NCI-H1048 (cell line): Measurements from ENCODE around the gene CACNA2D3.

ENCODE experiments used
- DNase-seq: peaks from one replicate; lab custom pipeline; 2025; lab: John Stamatoyannopoulos, UW

The CACNA2D3 gene

DNA sequence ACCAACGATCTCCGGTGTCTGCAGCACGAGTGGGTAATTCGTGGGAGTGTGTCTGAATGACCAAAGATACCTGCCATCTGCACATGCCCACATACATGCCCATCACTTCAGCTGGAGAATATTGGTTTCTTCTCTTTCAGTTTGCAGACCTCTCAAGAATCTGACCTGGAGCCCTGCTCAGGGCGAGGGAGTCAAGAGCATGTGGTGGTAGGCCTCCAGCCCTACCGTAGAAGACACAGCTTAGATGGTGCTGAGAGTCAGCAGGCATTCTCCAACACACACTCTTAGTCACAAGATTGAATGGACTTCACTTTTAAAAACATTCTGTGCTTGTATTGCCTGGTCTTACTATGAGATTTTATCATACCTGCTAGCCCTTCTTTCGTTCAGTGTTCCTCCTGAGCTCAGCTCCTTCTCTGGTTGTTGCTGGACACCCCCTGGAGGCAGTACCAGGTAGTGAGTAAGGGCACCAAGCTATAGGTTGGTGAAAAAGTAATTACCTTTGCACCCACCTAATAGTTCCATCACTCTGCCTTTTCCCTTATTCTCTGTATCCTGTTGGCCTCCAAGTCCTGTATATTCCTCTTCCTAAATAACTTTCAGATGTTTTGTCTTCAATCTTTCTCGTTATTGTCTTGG lies 252.0 kb downstream of the CACNA2D3 start:
- DNase-seq = no peak

DNA sequence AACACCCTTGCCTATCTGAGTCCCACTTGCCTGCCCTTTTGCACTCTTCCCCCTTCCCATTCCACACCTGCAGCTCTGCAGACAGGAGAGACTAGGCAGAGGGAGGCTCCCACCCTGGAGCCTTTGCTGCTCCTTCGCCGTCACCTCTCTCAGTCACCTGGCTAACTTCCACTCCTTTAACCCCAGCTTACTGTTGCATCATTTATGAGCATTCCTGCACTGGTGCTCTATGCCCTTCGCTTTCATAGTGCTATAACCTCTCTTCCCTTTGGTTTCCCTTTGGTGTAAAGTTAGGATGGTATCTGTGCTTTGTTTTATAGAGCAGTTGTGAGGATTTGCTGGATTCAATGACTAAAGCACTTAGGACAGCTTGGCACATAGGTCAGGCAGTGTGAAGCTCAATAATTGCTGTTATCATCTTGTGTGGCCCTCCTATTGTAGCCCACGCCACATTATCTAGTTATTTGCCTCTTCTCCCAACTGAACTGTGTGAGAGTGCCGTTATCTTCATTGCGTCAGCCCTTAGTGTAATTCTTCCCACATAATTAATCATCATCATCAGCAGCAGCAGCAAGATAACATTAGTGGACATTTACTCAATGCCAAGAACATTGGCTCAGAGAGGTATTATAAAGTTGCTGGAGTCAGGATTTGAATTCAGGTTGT lies 253.9 kb downstream of the CACNA2D3 start:
- no peak for DNase-seq

DNA sequence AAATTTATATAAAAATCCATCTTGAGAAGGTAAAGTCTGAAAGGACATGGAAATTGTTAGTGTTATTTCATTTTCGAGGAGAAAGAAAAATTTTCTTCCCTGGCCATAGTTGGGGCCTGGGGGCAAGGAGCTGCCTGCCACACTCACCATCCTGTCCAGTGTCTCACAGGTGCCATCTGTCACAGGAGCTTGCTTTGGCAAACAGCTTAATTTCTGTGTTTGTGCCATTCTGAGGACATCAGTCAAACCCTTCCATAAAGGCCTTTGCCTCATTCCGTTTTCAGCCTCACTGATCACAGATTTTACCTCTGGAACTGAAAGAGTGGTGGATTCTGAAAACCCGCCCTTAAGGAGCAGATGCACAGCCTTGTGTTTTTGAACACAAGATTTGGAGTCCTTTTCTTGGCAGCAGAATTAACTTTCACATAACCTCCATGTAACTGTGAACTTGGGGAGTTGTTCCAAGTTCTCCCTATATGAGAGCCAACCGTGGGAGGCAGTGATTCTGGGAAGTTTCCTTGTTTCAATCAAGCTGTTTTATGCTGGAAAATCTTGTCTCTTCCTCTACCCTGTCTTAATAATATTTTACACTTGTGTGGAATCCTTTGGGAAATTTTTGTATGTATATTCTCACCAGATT lies 254.7 kb downstream of the CACNA2D3 start:
- DNase-seq = no peak

DNA sequence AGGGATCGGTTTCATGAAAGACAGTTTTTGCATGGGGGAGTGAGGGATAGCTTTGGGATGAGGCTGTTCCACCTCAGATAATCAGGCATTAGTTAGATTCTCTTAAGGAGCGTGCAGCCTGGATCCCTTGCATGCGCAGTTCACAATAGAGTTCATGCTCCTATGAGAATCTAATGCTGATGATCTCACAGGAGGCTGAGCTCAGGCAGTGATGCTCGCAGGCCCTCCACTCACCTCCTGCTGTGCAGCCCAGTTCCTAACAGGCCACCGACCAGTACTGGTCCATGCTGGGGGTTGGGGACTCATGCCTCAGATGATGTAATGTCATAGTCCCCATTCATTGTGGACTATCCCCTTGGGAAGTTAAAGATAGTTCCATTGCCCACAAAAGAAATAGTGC lies 255.8 kb downstream of the CACNA2D3 start:
- DNase-seq = no peak

DNA sequence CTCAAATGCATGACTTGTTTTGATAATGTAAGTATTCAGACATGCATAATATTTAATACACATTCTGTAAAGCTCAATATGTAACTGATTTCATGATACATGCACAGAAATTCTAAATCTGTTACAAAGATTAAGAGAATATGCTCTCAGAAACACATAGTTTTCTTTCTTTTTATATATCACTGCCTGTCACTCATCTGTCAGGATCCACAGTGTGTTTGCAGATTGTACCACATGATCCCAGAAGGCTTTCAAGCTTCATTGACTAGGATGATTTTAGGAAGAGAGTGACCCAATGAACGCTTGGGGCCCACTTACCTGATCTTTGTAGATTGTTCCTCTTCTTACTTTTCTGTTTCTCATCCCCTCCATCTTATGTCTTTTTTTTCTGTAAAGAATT lies 261.9 kb downstream of the CACNA2D3 start:
- no peak for DNase-seq

DNA sequence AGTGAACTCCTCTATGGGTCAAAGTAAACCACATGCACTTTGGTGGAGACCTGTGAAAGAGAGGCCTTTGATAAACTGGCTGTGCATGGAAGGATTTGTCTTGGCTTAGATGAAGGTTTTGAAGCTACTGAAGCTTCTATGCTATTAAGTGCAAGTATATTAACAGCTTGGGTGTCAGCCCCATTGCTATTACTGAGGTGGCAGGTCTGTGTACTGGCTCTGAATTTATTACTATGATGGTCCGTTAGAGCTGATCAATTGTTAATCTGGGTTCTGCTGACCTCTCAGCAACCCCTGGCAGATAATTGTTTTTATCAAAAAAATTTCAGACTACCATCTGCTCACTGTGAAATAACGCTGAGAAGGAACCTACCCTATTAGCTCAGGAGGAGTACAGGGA lies 268.2 kb downstream of the CACNA2D3 start:
- DNase-seq = no peak

DNA sequence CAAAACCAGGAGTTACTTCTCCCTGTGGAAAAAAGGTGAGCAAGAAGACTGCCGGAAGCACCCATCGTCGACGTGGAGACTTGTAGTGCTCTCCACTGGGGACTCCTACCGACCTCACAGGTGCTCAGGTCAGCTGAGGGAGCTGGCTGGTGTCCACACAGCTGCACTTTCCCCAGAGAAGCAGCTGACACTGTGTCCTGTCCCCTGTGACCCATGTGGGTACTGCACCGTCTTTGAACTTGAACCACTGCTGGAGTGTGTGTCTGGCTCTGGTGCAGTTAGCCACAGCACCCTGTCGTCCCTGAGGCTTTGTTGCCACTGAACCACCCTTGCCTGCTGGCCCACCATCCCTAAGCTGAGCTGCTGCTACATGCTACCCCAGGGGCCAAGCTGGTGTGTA lies 270.8 kb downstream of the CACNA2D3 start:
- no peak for DNase-seq

DNA sequence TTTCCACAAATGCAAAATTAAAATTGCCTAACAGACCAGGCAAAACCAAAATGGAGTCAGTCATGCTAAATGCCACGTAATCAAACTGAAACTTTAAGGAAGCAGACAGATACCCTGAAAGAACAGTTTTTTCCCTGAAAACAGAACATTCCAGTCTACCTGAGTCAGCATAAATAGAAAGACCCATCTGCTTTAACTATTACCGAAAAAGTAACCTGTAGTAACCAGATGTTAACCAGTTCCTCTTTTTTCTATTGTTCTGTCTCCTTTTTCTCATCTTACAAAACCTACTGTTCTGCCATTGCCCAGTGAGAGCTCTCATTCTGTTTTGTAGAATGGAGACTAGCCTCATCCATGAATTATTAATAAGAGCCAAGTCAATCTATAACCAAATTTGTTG lies 286.0 kb downstream of the CACNA2D3 start:
- no peak for DNase-seq

DNA sequence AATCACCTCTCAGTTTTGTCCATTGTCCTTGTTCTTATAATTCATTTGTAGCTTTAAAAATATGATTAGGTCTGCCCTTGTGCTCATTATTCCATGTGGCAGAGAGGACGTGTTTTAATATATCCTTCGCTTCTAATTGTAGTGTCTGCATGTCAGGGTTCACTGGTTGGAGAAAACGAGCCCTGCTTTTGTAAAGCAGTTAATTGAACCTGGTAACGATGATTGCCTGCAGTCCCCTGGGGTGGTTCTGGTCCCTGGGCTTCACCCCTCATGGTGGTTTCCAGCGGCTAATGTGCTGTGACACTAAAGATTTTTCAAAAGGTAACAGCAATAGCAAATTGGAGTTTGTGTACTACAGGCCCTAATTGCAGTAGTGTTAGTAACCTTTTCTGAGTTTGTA lies 299.6 kb downstream of the CACNA2D3 start:
- no peak for DNase-seq

DNA sequence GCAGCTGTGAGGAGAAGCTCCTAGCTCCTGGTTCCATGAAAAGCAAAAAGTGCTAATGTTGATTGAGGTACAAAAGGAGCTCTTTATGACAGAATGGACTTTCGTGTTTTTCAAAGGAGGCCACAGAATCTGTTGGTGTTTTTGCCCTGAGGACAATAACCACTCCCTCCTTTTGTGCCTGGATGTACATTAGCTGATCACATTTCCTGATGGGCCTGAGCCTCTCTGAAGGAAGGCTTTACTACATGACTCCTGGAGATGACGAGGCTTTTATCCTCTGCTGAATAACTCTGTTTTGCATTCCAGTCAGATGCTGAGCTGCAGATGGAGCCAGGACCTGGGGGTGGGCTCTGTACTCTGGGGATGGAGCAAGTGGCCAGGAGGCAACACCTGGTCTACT lies 301.9 kb downstream of the CACNA2D3 start:
- DNase-seq = no peak

DNA sequence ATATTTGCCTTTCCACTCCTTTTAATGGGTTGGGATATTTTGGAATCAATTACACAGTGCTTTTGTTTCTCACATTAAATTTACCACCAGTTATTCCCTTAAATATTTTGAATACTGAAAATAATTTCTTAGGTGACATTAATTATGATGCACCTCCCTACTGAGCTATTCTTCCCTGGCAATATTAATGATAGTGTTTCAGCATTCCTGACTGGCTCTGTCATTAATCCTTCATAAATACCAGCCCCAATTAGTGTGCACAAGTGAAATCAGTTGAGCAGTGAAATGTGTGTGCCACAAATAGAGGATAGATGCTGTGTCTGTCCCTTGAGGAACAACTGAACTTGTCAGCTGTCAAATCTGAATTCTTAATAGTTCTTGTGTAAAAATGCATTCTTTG lies 304.0 kb downstream of the CACNA2D3 start:
- no peak for DNase-seq

DNA sequence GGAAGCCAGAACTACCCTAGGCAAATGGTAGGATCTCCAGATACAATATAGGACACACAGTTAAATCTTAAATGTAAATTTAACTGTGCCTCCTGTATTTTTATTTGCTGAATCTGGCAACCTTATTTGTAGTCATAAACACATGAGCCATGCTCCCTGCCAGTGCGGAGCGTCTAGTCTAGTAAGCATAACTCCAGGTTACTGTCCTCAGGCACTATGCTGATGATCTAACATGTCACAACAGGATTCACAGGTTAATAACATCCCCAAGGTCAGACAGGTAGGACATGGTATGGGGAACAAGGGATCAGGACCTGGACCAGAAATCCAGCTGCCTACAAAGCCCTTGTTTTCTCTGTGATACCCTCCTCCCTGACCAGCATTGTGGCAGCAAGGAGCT lies 305.1 kb downstream of the CACNA2D3 start:
- no peak for DNase-seq

DNA sequence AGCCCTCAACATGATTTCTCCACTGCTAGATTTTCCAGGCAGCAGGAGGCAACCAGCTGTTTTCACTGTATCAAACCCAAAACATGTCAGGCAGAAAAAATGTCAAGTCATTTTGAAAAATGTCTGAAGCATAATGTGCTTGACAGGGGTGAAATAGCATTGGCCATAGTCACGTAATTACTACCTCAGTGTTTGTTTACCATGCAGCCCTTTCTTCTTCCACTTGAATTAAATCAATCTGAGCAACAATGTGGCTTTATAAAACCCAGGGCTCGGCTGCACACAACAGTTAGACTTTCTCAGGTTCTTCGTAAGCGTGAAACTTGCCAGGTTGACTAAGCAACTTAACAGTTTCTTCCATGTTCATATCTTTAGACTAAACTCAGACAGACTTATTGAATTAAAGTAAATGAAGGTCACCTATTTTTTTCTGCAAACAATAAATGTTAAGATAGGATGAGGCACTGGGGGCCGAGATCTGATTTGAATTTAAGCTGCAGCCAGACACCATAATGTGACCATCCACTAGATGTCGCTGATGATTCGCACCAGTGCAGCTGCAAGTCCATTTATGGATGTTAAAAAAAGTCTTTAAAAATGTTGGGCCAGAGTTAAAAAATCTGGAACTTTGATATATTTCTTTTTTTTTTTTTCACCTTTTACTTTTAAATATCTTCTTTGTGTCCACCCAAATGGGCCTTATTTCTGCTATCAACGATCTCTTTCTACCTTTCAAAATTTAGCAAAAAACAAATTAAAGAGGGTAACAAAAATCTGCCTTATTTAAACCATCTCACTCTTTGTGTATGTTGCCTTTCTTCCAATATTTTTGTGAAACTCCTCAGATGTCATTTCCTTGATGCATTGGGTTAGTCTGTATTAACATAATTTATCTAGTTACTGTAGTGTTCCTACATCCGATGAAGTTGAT lies 305.9 kb downstream of the CACNA2D3 start:
- peak; percentile 16 for DNase-seq

DNA sequence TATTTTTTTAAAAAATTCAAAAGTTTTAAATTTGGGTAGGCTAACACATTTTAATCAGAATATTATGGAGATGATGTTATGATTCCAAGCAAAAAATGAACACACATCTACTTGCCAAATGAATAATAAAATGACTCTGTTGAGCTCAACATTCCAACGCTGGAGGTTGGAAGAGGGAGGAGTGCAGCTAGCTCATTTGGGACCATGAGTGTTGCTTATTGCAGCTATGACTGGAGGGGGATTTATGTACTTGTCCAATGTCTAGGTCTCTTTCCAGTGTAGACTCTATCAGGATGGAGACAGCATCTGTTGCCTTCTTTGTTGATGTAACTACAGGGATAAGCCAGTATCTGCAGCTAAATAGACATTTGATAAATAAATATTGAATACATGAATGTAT lies 310.6 kb downstream of the CACNA2D3 start:
- DNase-seq = no peak

DNA sequence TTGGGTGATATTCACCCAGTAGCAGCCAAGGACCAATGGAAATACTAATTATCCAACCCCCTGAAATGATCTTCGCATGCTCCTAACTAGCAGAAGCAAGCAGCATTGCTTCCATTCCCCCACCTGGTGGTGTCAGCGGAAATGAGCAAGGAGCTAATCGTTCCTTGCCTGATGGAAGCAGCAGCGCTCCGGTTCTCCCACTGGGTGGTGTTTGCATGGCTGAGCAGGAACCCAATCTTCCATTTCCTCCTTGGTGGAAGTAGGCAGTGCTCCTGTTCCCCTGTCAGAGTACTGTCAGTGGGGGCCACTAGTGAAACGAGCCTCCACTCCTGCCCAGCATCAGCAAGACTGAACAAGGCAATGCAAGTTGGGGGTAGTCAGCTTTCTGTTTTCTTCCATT lies 311.5 kb downstream of the CACNA2D3 start:
- no peak for DNase-seq

DNA sequence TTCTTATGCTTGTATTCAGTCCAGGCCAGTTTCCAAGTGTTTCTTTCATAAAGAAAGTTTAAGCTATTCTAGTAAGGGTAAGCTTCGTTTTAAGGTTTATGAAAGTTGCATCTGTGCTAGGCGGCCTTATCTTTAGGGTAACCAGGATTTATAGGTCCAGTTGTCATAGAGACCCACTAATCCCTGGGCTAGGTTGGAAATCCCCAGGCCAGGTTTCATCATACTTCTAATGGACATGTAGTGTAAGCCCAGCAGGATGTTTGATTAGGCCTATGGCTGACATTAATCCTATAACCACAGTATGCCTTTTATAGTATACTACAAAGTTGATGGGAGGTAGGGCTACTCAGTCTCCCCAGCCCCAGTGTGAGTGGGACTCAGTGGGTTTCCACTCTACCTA lies 312.4 kb downstream of the CACNA2D3 start:
- no peak for DNase-seq

DNA sequence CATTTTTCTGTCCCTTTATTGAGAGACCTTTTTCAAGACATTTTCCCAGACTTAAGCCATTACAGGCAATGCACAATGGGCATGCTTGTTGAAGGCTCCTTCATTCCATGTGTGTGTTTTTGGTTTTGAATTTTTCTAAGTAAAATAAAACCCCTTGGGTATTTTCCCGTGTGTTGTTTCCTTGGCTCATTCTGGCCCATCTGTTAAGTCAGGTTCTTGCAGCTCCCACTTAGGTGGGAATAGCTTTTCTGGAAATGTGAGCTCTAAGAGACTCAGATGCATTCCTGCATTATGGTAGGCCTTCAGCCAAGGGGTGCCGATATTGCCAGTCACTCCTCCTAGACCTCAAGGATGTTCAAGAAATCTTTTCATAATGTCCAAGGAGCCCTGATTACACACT lies 314.9 kb downstream of the CACNA2D3 start:
- no peak for DNase-seq

DNA sequence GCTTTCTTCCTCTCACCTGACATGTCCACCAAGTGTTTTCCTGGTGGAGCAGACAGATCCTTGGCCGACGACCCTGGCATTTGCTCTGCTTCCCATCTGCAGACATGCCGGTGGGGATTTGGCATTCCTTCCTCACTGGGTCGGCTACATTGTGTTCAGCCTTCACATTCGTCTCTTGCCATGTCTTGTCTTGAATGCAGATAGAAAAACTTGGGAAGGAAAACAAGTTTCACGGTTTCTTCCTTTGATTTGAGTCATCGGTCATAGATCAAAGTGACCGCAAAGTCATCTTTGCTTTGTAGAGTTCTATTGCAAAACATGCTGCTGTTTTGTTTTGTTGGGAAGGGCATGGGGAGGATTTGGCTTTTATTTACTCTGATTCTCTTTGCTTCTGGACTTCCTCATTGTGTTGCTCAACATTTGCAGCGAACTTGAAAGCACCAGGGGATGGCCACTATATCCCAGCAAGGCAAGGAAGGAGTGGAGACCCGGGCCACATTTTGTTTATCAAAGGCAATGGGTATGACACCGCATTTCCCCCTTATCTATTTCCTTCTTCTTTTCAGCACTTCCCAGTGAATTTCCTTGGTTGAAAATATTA lies 321.3 kb downstream of the CACNA2D3 start:
- DNase-seq = no peak

DNA sequence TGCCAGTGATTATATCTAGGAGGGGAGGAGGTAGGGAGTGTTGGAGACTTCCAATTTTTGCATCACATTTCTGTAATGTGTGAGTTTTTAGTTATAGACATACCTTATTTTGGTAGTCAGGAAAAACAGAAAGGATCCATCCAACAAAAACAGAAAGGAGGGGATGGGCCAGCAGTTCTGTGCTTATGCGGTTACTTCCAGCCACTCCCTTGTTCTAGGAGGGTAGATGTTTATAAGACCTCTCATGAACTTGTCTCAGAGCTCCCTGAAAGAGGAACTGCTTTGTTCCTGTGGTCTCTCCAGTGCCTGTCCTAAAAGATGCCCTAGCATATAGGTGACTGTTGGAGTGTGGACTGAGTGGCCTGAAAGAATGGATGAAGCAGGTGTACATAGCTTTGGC lies 323.3 kb downstream of the CACNA2D3 start:
- DNase-seq = no peak

DNA sequence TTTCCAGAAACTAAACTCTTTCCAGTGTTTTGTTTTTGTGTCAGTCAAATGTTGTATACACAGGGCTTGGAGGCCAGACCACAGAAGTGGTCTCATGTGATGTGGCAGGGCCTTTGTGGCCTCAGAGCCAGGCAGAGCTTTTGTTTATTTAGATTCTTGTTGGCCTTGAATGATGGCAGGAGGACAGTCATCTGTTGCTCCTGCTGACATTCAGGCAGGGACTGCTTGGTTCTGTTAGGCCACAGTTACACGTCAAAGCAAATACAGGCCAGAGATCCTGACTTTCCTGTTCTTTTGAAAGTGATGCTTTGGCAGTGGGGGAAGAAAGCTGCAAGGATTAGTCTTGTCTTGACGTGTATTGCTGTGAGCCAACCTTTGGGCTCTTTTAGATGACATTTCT lies 325.1 kb downstream of the CACNA2D3 start:
- DNase-seq = no peak

DNA sequence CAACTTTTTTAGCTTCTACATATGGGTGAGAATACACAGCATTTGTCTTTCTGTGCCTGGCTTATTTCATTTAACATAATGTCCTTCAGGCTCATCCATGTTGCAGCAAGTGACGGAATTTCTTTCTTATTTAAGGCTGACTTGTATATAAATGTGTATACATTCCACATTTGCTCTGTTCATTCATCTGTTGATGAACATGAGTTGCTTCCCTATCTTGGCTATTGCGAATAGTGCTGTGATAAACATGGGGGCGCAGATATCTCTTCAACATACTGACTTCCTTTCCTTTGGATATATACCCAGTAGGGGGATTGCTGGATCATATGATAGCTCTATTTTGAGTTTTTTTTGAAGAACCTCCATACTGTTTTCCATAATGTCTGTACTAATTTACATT lies 332.5 kb downstream of the CACNA2D3 start:
- DNase-seq = no peak

DNA sequence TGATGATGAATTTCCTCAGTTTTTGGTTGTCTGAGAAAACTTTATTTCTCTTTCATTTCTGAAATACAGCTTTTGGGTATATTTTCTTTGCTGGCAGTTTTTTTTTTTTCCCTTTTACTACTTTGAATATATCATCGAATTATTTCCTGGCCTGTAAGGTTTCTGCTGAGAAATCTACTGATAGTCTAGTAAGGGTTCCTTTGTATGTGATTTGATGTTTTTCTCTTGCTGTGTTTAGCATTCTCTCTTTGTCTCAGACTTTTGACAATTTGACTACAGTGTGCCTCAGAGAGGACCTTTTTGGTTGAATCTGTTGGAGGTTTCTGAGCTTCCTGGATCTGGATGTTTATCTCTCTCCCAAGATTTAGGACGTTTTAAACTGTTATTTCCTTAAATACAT lies 336.0 kb downstream of the CACNA2D3 start:
- no peak for DNase-seq
